NCI-H146 treated with DMSO at 0.1 percent for 48 hours (cell line): ENCODE results near the gene ZNF507.

Experiments
- DNase-seq: peaks from one replicate; lab custom pipeline; 2025; ENCODE audit not compliant: unreplicated experiment; lab: John Stamatoyannopoulos, UW

ZNF507 gene

DNA sequence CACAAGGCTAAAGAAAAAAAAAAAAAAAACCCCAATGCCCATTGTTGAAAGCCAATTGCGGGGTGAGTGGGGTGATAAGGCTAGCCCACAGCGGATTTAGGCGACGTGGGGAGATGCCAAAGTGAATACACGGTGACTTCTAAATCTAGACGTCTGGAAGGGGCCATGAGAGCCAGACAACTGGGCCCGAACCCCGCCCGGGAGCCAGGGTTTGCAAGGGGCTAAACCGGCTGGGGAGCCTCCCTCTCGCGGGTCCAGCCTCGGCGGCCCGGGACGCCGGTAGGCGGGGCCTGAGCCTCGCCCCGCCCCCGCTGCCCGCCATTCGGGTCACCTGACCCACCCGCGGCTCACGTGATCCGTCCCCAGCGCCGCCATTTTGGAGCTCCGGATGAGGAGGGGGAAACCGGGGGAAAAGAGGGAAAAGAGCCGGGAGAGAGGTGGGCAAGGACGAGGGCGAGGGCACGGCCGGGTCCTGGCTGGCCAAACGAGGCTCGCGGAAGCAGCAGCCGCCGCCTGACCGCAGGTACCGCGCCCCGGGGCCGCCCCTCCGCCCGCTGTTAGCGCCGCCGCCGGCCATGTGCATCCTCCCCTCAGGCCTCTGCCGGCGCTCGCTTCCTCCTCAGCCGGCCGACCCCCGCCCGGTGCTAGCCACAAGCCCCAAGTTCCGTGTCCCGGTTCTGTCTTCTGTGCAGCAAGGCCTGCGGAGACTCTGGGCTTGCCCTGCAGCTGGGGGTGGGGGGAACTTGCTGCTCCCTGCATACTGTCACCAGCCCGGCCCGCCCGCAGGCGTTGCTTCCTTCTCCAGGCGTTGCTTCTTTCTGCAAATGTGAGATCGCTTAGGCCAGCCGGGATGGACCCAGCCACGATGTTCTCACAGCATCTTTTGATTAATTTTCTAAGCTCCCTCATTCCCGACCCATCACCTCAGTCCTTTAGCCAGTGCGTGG lies at the start of gene ZNF507:
TSS of gene ZNF507 (plus strand) at position 350 of the 947 bp plus-strand sequence. CDS start 7,221 bp downstream, outside the sequence.
- peak; percentile 69 for DNase-seq

DNA sequence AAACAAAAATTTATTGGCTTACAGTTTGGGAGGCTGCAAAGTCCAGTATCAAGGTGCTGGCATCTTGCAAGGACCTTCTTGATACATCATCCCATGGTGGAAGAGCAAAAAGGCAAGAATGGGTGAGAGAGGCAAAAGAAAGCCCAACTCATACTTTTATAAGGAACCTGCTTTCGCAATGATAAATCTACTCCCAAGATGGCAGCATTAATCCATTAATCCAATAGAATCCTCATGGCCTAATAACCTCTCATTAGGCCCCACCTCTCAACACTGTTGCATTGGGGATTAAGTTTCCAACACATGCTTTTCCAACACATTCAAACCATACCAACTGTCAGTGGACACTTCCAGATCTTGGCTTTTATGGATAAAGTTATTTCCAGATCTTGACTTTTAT lies 48.7 kb upstream of the ZNF507 start:
- DNase-seq = no peak

DNA sequence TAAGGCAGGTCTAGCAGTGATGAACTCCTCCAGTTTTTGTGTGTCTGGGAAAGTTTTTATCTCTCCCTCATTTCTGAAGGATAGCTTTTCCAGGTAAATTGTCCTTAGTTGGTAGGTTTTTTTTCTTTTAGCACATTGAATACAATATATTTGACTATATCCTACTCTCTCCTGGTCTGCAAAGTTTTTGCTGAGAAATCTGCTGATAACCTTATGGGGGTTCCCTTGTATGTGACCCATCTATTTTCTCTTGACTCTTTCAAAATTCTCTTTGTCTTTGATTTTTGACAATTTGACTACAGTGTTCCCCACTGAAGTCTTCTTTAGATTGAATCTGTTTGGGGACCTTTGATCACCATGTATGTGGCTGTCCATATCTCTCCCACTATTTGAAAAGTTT lies 42.6 kb upstream of the ZNF507 start:
- no peak for DNase-seq

DNA sequence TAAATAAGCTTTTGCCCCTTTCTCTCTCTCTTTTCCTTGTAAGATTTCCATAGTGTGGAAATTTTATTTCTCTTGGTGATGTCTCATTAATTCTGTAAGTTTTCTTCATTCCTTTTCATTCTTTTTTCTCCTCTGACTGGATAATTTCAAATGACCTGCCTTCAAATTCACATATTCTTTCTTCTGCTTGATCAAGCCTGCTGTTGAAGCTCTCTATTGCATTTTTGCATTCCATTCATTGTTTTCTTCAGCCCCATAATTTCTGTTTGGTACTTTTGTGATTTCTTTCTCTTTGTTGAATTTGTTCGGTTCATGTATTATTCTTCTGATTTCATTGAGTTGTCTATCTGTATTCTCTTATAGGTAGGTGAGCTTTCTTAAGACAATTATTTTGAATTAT lies 42.2 kb upstream of the ZNF507 start:
- no peak for DNase-seq

DNA sequence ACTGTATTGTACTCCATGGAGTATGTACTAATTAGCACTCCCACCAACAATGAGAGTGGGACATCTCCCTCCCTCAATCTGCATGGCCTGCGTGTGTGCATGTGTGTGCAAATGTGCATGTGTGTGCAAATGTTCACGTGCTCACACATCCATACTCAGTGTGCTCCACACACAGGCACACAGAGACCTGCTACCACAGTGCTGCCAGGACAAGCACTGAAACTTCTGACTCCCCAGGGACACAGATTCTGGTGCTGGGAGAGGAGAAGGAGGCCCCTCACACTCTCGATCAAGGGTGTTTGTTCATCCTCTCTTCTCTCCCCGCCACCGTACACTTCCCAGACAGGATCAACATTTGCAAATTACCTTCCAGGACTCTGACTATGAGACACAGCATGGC lies 37.8 kb upstream of the ZNF507 start:
- no peak for DNase-seq

DNA sequence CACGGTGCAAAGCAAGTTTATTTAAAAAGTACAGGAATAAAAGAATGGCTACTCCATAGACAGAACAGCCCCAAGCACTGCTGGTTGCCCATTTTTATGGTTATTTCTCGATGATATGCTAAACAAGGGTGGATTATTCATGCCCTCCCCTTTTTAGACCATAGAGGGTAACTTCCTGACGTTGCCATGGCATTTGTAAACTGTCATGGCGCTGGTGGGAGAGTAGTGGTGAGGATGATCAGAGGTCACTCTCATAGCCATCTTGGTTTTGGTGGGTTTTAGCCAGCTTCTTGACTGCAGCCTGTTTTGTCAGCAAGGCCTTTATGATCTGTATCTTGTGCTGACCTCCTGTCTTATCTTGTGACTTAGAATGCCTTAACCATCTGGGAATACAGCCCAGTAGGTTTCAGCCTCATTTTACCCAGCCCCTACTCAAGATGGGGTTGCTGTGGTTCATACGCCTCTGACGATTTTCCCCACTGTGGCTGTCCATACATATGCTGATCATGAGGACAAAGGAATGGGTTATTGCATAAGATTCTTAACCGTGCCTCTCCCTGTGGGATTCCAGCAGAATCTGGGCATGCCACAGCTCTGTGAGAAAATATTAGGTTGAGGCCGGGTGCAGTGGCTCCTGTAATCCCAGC lies 36.9 kb upstream of the ZNF507 start:
- no peak for DNase-seq

DNA sequence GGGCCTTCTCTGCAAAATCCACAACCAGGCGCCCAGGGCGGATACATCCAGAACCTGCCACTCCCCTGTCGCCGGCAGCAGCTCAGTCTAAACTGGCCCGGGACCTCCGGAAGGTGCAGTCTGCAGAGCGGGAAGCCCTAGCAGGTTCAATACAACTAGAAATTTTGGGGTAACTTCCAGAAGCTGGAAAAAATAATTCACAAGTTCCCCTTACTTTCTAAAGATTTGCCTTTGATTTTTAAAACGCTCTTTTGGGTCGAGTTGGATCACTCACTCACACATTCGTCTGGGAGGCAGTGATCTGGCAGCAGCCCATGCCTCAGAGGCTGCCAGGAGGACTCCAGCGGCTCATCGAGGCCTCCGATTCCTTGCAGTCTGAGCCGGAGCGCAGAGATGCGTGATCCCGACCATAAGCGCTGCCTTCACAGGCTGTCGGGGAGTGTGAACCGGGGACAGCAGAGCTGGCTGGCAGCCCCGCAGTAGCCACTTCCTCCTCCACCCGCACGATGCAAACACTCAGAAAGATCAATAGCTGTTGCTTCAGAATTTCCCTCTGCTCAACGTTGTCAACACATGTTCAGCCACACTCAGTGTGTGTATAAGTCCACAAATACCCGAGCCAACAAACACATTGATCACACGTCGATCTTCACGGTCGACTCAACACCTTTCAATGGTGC lies 35.6 kb upstream of the ZNF507 start:
- DNase-seq = no peak

DNA sequence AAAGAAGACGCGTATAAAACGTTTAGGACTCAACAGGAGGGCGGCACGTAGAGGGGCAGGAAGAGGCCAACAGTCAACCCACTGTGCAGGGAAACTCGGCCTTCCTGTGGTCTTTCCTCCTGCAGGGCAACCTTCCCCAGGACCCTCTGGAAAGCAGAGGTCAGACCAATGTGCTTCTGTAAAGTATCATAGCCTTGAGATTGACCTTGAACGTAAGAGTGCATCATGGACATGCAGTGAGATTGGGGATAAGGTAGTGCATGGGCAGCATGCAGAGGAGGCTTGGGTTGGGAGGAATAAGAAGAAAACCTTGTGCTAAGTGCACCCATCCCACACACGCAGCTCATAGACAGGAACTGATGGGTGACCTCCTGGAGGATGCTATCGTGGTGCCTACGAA lies 34.0 kb upstream of the ZNF507 start:
- DNase-seq = no peak

DNA sequence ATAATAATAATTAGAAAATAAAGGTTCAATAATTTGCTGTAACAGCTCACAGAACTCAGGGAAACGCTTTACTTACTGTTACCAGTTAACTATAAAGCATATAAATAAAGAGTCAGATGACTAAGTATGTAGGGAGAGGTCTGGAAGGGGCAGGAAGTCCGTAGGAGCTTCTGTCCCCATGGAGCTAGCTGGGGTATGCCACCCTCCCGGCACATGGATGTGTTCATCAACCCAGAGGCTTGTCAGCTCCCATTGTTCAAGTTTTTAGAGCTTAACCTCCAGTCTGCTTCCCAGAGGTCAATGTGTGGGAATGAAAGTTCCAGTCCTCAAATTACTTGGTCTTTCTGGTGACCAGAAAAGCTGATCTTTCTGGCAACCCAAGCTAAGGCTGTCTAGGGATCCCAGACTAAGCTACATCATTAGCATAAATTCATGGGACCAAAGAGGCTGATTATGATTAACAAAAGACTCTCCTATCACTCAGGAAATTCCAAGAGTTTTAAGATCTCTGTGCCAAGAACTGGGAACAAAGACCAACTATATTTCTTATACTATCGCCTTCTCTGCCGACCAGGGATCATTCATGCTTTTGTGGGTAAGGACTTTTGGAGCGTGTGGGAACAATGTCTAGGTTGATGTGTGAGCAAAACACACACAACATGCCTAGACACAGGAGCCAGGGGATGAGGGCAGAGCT lies 31.7 kb upstream of the ZNF507 start:
- no peak for DNase-seq

DNA sequence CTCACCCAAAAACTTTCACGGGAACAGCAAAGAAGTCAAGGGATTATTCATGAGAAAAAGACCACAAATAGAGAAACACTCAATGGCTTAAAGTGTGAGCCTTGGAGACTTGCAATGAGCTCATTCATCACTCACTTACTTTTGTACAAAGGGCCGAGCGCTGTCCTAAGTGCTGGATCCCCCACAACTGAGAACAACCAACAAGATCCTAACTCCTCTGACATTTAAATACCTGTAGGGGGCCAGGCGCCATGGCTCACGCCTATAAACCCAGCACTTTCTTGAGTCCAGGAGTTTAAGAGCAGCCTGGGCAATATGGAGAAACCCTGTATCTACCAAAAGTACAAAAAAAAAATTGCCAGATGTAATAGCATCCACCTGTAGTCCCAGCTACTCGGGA lies 29.4 kb upstream of the ZNF507 start:
- DNase-seq = no peak

DNA sequence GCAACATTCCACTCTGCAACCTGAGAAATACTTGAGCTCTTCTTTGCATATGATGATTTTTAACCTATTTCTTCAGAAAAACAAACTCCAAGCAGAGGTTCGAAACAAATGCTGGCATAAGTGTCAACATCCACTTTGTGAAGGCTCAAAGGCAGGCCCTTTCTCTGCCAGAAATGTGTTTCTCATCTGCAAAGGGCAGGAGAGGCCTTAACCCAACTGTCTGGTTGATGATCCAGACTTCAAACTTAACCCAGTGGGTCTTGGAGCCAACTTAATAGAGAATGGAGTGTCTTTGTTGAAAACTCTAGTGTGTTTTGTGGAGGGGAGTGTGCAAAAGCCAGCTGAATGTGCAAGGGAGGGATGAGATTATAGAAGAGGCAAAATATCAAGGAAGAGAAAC lies 28.3 kb upstream of the ZNF507 start:
- no peak for DNase-seq

DNA sequence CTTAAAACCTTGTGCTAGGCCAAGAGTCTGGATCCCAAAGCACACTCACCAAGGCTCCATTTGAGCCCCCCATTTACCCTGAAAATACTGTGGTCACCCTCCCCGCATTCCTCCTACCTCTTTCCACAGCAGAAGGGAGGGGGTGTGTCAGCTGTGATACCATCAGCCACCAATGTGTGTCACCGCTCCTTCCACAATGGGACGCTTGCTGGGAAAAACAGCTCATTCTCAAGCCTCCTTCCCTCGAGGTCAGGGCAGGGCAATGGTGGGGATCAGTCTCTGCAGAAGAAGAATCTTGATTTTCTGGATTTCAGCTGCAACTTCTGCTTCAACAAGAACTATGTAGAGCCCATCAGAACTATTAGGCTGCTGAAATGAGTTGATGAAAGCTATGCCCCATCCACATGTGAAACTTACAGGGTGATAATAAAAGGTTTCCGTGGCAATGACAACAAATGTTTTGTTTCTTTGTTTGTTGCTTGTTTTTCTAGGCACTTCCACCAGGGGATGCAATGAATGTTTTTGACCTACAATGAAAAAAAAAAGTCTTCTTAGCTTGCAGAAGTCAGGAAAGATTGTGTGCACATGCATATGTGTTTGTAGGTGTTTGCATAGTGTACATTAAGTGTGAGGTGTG lies 26.4 kb upstream of the ZNF507 start:
- no peak for DNase-seq

DNA sequence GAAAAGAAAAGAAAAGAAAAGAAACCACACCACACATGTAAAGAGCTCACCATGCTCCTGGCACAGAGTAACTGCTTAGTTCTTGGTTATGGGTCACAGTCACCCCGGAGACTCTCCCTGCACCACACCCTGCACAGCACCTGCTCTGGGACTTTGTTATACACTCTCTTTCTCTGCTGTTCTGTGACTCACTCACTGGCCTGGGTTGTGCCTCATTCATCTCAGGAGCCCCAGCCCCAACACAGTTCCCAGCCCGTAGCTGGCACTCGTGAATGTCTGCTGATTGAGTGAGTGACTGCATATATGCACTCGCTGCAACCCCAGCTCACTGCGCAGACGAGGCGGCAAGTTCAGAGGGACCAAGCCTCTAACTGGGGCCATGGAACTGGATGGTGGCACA lies 22.9 kb upstream of the ZNF507 start:
- DNase-seq = no peak

DNA sequence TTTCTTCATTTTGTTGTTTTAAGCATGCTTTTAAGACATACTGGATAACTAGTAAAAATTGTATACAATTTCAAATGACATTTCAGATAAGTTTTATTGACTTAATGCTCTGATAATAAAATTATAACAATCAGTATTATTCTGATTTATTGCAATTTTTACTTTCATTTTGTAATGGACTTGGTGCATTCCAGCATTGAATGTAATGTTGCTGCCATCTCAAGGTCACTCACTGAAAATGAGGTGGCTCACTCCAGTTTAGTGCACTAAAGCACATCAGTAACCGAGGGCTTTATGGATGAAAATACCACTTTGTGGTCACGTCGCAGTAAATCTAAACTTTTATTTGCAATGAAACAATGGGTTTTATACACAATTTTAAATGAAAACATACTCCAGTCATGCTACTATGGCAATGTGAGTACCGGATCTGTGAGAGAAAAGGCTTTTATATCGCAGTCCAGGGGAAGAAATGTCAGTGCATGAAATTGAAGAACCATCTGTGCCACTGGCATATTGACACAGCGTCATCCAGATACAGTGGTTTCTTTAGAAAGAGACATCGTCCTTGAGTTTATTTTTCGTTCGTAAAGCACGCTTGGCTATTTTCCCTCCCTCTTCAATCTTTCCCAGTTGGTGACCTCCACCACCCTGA lies 20.7 kb upstream of the ZNF507 start:
- DNase-seq = no peak

DNA sequence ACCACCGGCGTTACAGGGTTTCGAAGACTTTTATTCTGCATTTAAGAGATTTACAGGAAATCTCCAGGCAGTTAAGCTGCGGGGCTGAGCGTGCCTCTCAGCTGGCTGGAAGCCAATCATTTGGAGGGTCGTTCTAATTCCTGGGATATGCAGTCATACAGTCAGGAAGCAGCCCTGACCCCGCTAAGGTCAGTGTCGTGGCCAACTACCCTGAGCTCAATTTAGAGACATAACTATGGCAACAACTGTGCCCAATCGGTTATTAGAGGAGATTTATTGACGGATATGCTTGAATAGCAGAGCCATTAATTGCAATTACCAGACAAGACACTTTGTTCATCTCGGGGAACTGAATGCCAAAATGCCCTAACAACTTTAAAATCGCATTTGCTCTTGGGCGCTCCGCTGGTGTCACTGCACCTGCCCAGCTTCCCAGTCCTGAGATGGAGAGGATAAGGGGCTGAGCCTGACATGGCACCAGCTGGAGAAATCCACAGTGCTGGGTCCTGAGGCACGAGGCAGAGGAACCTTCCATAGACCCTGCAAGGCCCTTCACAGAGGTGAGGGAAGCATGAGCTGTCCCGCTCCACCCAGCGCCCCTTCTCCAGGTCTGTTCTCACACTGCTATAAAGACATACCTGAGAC lies 15.1 kb upstream of the ZNF507 start:
- DNase-seq = no peak

DNA sequence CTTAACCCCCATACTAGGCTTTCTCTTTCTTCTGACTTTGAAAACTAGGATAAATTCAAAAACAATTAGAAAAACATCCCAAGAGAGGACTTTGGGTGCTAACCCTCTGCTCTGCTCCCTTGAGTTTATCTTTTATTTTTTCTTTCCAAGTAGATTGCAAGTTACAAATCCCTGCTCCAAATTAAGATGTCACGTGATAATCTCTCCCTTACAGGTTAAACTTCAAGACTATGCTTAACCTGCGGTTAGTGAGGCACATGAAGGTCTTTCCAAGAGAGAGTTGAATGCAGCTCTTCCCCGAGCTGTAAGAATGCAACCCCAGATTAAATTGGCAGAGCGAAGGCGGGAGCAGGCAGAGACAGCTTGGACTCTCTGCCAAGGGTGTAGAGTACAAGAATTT lies 12.2 kb upstream of the ZNF507 start:
- no peak for DNase-seq

DNA sequence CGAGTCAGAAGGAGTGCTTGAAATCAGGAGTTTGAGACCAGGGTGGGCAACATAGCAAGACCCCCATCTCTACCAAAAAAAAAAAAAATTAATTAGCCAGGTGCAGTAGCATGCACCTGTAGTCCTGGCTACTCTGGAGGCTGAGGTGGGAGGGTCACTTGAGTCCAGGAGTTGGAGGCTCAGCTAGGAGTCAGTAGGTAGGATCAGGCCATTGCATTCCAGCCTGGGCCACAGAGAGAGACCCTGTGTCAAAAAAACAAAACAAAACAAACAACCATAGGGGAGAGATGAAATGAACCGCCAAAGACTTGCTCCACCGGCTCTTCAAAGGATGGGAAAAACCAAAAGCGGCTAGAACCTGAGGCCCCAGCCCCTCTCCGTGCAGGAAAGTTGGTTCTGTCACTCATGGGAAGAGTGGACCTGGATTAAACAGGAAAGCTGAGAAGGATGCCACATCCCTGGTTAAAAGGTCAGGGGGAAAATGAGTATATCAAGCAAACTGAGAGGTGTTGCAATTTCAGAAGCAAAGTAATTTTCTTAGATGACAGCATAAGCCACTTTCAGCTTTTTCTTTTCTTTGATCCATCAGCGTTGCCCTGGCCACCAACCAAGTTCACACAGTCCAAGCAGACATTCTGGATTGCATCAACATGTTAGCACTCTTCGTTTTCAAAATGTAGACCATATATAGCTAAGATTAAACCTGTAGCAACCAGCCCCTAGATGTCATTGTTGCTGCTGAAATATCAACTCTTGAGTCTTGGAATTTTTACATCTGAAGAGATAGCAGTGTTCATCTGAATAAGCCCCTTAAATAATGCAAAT lies 8.9 kb upstream of the ZNF507 start:
- no peak for DNase-seq

DNA sequence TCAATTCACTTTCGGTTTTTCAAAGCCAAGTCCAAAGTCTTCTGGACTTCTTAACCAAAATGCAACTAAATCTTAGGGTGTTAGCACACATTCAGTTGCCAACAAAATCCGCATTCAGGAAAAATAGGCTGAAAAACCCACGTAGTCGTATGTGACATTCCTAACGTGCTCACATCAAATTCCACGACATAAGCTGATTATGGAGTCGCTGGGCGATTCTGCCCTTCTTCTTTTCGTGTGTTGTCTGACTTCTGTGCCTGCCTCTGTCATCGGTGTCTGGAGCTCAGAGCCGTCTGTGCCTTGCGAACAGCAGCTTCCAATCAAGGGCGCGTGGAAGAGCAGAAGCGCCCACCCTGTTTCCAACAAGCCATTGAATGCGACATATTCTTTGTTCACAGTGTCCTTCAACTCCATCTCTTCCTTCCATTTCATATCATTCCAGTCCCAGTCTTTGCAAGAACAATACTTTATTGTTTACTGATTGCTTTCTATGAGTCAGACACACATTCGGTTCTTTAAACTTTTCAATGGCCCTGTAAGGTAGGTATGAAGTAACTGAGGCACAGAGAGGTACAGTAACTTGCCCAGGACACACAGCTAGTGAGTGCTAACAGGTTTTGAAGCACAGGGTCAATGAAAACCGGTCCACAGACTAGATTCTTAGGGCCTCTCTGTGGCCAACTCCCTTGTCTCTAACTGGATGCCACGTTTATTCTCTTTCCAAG lies 8.2 kb upstream of the ZNF507 start:
- no peak for DNase-seq
